NB4 (cell line): Measurements from ENCODE around the gene SLAMF6.

Experiments used
- DNase-seq: peaks from one replicate; pipeline ENCODE4 v3.0.0; 2010; ENCODE audit warnings: low read depth
- H3K4me3 ChIP-seq: one replicate; pipeline ENCODE4 v1.5.1; 2011; ENCODE audit warnings: mild to moderate bottlenecking, low read depth, low read length, moderate library complexity
- MYC ChIP-seq: IDR thresholded peaks from 2 replicates; pipeline ENCODE4 v1.6.1; 2011; ENCODE audit warnings: low read depth, low read length
- POLR2A ChIP-seq: IDR thresholded peaks from 2 replicates; pipeline ENCODE4 v1.6.1; 2011; ENCODE audit warnings: mild to moderate bottlenecking; ENCODE audit not compliant: insufficient read length; ENCODE audit errors: extremely low read depth
- TF ChIP-seq, protein P1 (sequence below): IDR thresholded peaks from 2 replicates; pipeline ENCODE4 v1.6.1; 2011; ENCODE audit warnings: low read depth, low read length
- TF ChIP-seq, protein P2 (sequence below): IDR thresholded peaks from one replicate; pipeline ENCODE4 v1.5.1; 2012; ENCODE audit warnings: low read depth, low read length

Gene SLAMF6

DNA sequence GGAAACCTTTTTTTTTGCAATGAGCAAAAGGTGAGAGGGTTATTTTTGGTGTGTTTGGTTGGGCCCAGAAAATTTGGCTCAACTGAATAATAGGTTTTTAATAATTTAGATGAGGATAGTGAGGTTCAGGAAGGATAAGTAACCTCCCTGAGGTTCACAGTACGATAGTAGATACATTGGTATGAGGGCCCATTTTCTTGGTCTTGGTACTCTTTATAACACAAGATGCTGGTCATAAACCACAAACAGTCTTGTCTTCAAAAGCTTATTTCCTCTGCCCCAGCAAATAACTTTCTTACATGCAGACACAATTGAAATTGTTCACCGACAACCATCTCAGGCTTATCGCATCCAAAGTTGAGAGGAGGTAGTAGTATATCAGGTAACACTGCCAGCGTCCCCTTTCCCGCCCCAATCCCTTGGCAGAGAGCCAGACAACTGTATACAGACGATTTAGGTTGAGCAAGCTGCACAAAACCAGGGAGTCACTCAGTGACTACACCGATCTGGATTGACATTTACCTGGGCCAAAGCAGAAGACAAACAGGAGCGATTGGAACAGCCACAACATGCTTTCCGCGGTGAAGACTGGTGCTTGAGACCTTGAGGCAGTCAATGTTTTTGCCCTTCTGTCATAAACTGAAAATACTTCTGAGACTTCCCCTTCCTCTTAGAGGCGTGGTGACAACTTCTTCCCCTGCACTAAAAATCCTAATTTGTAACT, at the start of gene SLAMF6:
Gene SLAMF6 (minus strand): TSS at position 634 of the 724 bp plus-strand sequence. CDS start 63 bp downstream, at position 571.
- TF ChIP-seq, protein P1, sequence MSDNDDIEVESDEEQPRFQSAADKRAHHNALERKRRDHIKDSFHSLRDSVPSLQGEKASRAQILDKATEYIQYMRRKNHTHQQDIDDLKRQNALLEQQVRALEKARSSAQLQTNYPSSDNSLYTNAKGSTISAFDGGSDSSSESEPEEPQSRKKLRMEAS, result no peak
- TF ChIP-seq, protein P2, sequence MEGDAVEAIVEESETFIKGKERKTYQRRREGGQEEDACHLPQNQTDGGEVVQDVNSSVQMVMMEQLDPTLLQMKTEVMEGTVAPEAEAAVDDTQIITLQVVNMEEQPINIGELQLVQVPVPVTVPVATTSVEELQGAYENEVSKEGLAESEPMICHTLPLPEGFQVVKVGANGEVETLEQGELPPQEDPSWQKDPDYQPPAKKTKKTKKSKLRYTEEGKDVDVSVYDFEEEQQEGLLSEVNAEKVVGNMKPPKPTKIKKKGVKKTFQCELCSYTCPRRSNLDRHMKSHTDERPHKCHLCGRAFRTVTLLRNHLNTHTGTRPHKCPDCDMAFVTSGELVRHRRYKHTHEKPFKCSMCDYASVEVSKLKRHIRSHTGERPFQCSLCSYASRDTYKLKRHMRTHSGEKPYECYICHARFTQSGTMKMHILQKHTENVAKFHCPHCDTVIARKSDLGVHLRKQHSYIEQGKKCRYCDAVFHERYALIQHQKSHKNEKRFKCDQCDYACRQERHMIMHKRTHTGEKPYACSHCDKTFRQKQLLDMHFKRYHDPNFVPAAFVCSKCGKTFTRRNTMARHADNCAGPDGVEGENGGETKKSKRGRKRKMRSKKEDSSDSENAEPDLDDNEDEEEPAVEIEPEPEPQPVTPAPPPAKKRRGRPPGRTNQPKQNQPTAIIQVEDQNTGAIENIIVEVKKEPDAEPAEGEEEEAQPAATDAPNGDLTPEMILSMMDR, result no peak
- TF ChIP-seq MYC (no peak), POLR2A (no peak)
- peak; percentile 24 for DNase-seq
- H3K4me3 ChIP-seq, result no peak within 1 kb of the TSS

DNA sequence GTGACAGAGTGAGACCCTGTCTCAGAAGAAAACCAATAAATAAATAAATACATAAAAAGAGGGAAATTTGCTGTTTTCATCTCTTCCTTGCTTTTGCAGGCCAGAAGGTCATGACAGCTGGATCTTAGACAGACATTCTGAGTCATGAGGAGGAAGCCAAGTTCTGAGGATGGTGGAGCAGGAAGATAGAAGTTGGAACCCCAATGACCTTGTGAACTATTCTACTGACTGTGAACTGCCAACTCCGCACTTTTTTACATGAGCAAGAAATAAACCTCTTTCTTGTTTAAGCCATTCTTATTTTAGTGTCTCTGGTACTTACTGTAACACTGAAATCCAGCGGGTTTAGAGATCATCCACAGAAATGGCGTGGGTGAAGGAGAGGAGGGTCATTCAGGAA, 47.8 kb upstream of the SLAMF6 start:
- DNase-seq, result peak; percentile 26
- no peak overlapping the region for H3K4me3 ChIP-seq
- no peak for TF ChIP-seq MYC
- TF ChIP-seq, protein P2, result no peak
- TF ChIP-seq, protein P1, result no peak
- no peak for TF ChIP-seq POLR2A

DNA sequence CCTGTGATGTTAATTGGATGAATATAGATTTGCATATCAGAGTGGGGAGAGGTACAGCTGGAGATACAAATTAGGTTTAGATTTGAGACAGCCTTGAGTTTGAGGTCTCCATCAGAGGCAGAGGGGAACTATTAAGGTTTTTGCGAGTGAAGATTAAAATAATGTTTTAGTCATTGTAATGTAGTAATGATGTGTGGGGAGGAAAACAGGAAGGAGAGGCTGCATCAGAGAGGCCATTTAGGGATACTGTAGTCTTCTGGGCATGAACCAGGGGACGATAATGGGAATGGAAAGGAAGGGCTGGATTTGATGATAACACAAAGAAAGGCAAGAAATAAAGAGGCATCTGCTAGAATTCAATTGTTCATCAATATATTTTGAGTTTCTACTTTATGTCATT, 46.8 kb upstream of the SLAMF6 start:
- peak; percentile 38 for DNase-seq
- no peak overlapping the region for H3K4me3 ChIP-seq
- TF ChIP-seq, protein P2, result no peak
- TF ChIP-seq, protein P1, result no peak
- no peak for TF ChIP-seq POLR2A
- TF ChIP-seq MYC, result no peak

DNA sequence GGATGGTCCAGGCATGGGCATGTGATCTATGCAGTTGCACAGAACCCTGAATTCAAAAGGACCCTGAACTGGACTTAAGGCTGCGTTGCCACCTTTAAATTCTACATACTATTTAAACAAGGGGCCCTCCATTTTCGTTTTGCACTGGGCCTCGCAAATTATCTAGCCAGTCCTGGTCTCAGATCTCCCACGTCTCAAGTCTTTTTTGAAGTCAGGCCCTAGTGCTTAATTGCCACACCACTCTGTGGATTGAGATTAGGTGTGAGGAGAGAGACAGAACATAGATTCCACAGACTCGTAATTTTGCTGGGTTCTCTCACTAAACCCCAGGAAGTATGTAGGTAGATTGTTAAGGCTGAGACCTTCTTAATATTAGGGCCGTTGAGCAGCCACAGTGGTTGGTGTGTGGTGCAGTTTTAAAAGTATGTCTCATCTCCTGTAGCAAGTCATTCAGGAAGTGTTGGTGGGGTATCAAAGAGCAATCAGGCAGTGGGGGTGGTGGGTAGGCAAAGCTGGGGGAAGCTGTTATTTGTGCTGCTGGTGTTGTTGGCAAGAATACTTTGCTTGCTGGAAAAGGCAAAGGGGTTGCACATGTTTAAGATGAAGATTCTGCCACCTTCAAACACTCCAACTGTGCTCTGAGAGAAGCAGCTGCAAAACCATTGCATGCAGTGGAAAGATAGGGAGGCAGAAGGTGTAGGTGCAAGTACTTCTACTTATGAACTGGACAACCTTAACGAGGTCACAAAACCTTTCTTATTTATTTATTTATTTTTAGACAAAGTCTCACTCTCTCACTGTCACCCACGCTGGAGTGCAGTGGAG, 45.0 kb upstream of the SLAMF6 start:
- TF ChIP-seq, protein P1, result peak; percentile 66
- TF ChIP-seq, protein P2, result no peak
- peak; percentile 24 for TF ChIP-seq POLR2A
- TF ChIP-seq MYC, result peak; percentile 66
- H3K4me3 ChIP-seq, result no peak overlapping the region
- DNase-seq, result peak; percentile 88

DNA sequence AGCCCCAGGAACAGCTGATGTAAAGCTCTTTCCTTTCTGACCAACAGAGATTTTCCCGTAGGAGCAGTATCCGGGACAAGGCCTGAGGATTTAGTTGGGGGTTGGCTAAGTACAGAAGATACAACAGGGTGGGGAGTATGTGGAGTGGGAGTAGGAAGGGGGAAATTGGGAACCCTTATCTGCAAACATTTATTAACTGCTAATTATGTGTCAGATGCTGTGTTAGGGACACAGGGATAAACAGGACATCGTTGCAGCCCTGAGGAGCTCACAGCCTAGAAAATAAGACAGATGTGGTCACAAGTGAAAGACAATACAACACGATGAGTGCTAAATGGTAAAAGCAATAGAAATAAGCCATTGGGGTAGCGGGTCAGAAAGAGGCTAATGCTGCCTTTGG, 44.3 kb upstream of the SLAMF6 start:
- no peak overlapping the region for H3K4me3 ChIP-seq
- TF ChIP-seq MYC, result no peak
- TF ChIP-seq, protein P1, result no peak
- TF ChIP-seq POLR2A, result no peak
- TF ChIP-seq, protein P2, result no peak

More for the DNA sequence above, 44.3 kb upstream of the SLAMF6 start:
- no peak for DNase-seq
